ENCODE data around the gene BIRC2.
A peak's percentile ranks its signal among the peaks of the same experiment; 100 is the strongest.

BIRC2 gene

DNA sequence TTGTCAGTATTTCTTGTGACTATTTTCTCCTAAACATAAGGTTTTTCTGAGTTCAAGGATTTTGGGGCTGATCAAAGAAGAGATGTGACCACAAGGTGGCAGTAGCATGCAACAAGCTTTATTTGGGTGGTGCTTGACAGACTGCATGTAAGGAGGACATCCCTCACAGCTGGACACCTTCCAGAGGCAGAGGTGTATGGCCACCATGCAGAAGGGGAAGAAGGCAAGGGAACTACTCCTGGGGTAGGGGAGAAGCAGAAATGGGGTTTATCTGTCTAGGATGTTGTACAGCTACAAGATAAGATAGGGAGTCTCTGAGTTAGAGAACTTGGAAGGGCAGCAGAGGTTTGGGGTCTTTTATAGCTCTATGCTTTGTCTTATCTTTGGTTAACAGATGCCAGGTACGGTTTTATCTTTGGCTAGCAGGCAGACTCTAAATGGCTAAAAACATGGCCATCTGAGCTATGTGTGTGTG, 5.1 kb upstream of the BIRC2 start (continued):
- TF ChIP-seq, protein P1, sequence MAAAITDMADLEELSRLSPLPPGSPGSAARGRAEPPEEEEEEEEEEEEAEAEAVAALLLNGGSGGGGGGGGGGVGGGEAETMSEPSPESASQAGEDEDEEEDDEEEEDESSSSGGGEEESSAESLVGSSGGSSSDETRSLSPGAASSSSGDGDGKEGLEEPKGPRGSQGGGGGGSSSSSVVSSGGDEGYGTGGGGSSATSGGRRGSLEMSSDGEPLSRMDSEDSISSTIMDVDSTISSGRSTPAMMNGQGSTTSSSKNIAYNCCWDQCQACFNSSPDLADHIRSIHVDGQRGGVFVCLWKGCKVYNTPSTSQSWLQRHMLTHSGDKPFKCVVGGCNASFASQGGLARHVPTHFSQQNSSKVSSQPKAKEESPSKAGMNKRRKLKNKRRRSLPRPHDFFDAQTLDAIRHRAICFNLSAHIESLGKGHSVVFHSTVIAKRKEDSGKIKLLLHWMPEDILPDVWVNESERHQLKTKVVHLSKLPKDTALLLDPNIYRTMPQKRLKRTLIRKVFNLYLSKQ (tag by site-specific recombination; IDR thresholded peaks at IDR 0.05; ENCODE audit: borderline replicate concordance) = no peak
- TF ChIP-seq, protein P2, sequence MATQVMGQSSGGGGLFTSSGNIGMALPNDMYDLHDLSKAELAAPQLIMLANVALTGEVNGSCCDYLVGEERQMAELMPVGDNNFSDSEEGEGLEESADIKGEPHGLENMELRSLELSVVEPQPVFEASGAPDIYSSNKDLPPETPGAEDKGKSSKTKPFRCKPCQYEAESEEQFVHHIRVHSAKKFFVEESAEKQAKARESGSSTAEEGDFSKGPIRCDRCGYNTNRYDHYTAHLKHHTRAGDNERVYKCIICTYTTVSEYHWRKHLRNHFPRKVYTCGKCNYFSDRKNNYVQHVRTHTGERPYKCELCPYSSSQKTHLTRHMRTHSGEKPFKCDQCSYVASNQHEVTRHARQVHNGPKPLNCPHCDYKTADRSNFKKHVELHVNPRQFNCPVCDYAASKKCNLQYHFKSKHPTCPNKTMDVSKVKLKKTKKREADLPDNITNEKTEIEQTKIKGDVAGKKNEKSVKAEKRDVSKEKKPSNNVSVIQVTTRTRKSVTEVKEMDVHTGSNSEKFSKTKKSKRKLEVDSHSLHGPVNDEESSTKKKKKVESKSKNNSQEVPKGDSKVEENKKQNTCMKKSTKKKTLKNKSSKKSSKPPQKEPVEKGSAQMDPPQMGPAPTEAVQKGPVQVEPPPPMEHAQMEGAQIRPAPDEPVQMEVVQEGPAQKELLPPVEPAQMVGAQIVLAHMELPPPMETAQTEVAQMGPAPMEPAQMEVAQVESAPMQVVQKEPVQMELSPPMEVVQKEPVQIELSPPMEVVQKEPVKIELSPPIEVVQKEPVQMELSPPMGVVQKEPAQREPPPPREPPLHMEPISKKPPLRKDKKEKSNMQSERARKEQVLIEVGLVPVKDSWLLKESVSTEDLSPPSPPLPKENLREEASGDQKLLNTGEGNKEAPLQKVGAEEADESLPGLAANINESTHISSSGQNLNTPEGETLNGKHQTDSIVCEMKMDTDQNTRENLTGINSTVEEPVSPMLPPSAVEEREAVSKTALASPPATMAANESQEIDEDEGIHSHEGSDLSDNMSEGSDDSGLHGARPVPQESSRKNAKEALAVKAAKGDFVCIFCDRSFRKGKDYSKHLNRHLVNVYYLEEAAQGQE (tag by site-specific recombination; IDR thresholded peaks at IDR 0.05) = no peak
- TF ChIP-seq ZNF791 (tag by site-specific recombination; IDR thresholded peaks at IDR 0.05) (no peak), BCL11B (tag by site-specific recombination; IDR thresholded peaks at IDR 0.05; ENCODE audit: low read depth) (no peak), ZNF571 (tag by site-specific recombination; IDR thresholded peaks at IDR 0.05) (no peak), ZFP69B (tag by site-specific recombination; IDR thresholded peaks at IDR 0.05) (no peak), GLIS1 (tag by site-specific recombination; IDR thresholded peaks at IDR 0.05) (no peak)
- TF ChIP-seq, protein P3, sequence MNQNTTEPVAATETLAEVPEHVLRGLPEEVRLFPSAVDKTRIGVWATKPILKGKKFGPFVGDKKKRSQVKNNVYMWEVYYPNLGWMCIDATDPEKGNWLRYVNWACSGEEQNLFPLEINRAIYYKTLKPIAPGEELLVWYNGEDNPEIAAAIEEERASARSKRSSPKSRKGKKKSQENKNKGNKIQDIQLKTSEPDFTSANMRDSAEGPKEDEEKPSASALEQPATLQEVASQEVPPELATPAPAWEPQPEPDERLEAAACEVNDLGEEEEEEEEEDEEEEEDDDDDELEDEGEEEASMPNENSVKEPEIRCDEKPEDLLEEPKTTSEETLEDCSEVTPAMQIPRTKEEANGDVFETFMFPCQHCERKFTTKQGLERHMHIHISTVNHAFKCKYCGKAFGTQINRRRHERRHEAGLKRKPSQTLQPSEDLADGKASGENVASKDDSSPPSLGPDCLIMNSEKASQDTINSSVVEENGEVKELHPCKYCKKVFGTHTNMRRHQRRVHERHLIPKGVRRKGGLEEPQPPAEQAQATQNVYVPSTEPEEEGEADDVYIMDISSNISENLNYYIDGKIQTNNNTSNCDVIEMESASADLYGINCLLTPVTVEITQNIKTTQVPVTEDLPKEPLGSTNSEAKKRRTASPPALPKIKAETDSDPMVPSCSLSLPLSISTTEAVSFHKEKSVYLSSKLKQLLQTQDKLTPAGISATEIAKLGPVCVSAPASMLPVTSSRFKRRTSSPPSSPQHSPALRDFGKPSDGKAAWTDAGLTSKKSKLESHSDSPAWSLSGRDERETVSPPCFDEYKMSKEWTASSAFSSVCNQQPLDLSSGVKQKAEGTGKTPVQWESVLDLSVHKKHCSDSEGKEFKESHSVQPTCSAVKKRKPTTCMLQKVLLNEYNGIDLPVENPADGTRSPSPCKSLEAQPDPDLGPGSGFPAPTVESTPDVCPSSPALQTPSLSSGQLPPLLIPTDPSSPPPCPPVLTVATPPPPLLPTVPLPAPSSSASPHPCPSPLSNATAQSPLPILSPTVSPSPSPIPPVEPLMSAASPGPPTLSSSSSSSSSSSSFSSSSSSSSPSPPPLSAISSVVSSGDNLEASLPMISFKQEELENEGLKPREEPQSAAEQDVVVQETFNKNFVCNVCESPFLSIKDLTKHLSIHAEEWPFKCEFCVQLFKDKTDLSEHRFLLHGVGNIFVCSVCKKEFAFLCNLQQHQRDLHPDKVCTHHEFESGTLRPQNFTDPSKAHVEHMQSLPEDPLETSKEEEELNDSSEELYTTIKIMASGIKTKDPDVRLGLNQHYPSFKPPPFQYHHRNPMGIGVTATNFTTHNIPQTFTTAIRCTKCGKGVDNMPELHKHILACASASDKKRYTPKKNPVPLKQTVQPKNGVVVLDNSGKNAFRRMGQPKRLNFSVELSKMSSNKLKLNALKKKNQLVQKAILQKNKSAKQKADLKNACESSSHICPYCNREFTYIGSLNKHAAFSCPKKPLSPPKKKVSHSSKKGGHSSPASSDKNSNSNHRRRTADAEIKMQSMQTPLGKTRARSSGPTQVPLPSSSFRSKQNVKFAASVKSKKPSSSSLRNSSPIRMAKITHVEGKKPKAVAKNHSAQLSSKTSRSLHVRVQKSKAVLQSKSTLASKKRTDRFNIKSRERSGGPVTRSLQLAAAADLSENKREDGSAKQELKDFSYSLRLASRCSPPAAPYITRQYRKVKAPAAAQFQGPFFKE (tag by site-specific recombination; IDR thresholded peaks at IDR 0.05; ENCODE audit: borderline replicate concordance) = no peak

DNA sequence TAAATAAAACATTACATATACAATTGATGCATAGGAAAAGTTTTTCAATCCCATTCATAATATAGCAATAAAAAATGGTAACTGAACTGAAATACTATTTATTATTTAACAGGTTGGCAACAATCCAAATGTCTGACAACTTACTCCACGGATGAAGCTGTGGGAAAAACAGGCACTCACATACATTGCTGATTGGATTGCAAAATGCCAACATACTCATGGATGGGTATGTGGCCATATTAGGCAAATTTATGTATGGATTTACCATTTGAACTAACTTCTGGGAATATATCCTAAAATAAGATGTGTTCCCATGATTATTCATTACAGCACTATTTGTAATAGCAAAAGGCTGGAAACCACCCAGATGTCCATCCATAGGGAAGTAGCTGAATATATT, 3.2 kb upstream of the BIRC2 start:
- no peaks in the 10 kb centered on the region for H3K4me1 ChIP-seq (ENCODE audit: control insufficient read depth, insufficient read depth, low read length)
- H3K36me3 ChIP-seq (ENCODE audit: control insufficient read depth in 2 of 2, insufficient read depth in 1 of 2, low read length in 2 of 2) = no peaks in the 10 kb centered on the region
- H3K4me3 ChIP-seq (ENCODE audit: low read depth, low read length) = no peak overlapping the region
- H3K27ac ChIP-seq (ENCODE audit: extremely low read depth, low read depth, low read length) = no peak overlapping the region
- TF ChIP-seq ZNF664 (tag by site-specific recombination; IDR thresholded peaks at IDR 0.05) = peak; percentile 80
- TF ChIP-seq TCF7L2 (IDR thresholded peaks at IDR 0.05; ENCODE audit: borderline replicate concordance, low read depth, low read length) = no peak
- ChIA-PET POLR2A (no interaction called here), CTCF (interaction anchor here (0.6 to 2.1 kb wide), 10 partner anchors 50 to 865 kb away, joined by 3 to 12 read pairs (median 4); no protein-coding TSS in a partner anchor)
- H3K9me3 ChIP-seq (ENCODE audit: control insufficient read depth, insufficient read depth, low read depth, low read length) = no peaks in the 10 kb centered on the region

DNA sequence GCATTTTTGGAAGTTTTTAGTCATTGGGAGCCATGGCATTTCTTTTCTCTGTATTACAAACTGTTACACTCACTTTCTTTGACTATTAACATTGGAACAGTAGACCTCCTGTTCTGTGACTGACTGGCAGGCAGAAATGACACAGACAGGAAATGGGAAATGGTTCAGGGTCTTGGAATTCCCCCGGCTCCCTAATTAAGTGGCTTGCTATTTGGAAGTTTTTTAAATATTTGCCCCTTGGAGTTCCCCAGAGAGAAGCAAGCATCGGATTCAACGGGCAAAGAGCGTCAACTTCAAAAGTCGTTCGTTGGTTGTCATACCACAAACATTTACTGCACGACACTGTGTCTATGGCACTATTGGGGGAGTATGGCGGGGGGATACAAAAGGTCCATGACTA, 1.1 kb upstream of the BIRC2 start:
- H3K9me3 ChIP-seq (ENCODE audit: control insufficient read depth, insufficient read depth, low read depth, low read length) = no peaks in the 10 kb centered on the region
- H3K27ac ChIP-seq (ENCODE audit: extremely low read depth, low read depth, low read length) = no peak overlapping the region
- no peaks in the 10 kb centered on the region for H3K4me1 ChIP-seq (ENCODE audit: control insufficient read depth, insufficient read depth, low read length)
- ChIA-PET POLR2A (no interaction called here), CTCF (interaction anchor here (1.8 kb wide), 1 partner anchor 58 kb away, joined by 4 read pairs; no protein-coding TSS in a partner anchor)
- TF ChIP-seq, protein P4, sequence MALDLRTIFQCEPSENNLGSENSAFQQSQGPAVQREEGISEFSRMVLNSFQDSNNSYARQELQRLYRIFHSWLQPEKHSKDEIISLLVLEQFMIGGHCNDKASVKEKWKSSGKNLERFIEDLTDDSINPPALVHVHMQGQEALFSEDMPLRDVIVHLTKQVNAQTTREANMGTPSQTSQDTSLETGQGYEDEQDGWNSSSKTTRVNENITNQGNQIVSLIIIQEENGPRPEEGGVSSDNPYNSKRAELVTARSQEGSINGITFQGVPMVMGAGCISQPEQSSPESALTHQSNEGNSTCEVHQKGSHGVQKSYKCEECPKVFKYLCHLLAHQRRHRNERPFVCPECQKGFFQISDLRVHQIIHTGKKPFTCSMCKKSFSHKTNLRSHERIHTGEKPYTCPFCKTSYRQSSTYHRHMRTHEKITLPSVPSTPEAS (tag by site-specific recombination; IDR thresholded peaks at IDR 0.05) = no peak
- TF ChIP-seq KLF16 (tag by site-specific recombination; IDR thresholded peaks at IDR 0.05) (no peak), ZBTB17 (tag by site-specific recombination; IDR thresholded peaks at IDR 0.05) (no peak), MYNN (tag by site-specific recombination; IDR thresholded peaks at IDR 0.05; ENCODE audit: borderline replicate concordance) (no peak), ZNF223 (tag by site-specific recombination; IDR thresholded peaks at IDR 0.05) (no peak), ZNF621 (tag by site-specific recombination; IDR thresholded peaks at IDR 0.05) (no peak), GLIS1 (tag by site-specific recombination; IDR thresholded peaks at IDR 0.05) (no peak), ZNF544 (tag by site-specific recombination; IDR thresholded peaks at IDR 0.05) (no peak)
- TF ChIP-seq, protein P5, sequence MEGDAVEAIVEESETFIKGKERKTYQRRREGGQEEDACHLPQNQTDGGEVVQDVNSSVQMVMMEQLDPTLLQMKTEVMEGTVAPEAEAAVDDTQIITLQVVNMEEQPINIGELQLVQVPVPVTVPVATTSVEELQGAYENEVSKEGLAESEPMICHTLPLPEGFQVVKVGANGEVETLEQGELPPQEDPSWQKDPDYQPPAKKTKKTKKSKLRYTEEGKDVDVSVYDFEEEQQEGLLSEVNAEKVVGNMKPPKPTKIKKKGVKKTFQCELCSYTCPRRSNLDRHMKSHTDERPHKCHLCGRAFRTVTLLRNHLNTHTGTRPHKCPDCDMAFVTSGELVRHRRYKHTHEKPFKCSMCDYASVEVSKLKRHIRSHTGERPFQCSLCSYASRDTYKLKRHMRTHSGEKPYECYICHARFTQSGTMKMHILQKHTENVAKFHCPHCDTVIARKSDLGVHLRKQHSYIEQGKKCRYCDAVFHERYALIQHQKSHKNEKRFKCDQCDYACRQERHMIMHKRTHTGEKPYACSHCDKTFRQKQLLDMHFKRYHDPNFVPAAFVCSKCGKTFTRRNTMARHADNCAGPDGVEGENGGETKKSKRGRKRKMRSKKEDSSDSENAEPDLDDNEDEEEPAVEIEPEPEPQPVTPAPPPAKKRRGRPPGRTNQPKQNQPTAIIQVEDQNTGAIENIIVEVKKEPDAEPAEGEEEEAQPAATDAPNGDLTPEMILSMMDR (tag by site-specific recombination; IDR thresholded peaks at IDR 0.05) = no peak
- peak overlapping the region; percentile 88 for H3K4me3 ChIP-seq (ENCODE audit: low read depth, low read length)
- H3K36me3 ChIP-seq (ENCODE audit: control insufficient read depth in 2 of 2, insufficient read depth in 1 of 2, low read length in 2 of 2) = peaks cover 0 to 16% of the 10 kb centered on the region in 2 experiments; a peak in 1 of 3 replicates
